Raji (cell line): ENCODE measurements around the gene RHOF.

ENCODE experiments used
- POLR2A ChIP-seq: IDR thresholded peaks from 2 replicates; pipeline ENCODE4 v1.6.1; 2011; ENCODE audit warnings: low read depth, low read length, control low read depth; ENCODE audit not compliant: insufficient read depth

The RHOF gene

DNA sequence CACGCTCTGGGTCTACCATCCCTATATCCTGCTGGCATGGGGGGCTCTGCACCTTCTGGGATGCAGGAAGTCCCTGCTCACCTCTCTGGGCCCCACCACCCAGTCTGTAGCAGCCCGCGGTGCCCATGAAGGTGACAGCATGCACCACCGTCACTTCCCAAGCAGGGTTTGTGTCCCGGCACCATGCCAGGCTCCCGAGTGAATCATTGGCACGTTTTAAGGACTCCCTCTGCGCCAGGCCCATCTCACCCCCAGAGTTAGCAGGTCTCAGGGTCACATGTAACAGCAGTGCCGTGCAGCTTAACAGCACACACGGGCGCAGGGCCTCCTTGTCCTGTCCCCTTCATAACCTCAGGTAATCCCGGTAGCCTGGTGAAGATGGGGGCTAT is 30.2 kb upstream of the RHOF start:
- TF ChIP-seq POLR2A: no peak

GRCh38 chr12:121823101-121823726 is 29.7 kb upstream of the RHOF start:
- no peak for TF ChIP-seq POLR2A

GRCh38 chr12:121822393-121823100 is 29.1 kb upstream of the RHOF start:
- no peak for TF ChIP-seq POLR2A

GRCh38 chr12:121820056-121820455 is 26.6 kb upstream of the RHOF start:
- no peak for TF ChIP-seq POLR2A

- no peak for TF ChIP-seq POLR2A
Observed at GRCh38 chr12:121819212-121819949, 25.9 kb upstream of the RHOF start.

DNA sequence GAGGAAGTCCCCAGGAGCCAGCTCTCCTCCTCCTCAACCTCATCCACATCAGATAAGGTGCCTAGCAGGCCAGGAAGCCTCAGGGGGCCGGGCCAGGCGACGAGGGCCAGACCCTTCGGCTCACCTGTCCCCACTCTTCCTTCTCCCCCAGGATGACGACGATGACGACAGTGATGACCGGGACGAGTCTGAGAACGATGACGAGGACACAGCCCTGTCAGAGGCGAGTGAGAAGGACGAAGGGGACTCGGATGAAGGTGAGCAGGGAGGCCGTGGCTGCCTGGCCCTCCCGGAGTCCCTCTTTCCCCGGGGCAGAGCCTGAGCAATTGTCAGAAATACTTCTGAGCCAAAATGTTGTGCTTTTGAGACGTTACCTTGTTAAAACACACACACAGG is 24.2 kb upstream of the RHOF start:
- no peak for TF ChIP-seq POLR2A

DNA sequence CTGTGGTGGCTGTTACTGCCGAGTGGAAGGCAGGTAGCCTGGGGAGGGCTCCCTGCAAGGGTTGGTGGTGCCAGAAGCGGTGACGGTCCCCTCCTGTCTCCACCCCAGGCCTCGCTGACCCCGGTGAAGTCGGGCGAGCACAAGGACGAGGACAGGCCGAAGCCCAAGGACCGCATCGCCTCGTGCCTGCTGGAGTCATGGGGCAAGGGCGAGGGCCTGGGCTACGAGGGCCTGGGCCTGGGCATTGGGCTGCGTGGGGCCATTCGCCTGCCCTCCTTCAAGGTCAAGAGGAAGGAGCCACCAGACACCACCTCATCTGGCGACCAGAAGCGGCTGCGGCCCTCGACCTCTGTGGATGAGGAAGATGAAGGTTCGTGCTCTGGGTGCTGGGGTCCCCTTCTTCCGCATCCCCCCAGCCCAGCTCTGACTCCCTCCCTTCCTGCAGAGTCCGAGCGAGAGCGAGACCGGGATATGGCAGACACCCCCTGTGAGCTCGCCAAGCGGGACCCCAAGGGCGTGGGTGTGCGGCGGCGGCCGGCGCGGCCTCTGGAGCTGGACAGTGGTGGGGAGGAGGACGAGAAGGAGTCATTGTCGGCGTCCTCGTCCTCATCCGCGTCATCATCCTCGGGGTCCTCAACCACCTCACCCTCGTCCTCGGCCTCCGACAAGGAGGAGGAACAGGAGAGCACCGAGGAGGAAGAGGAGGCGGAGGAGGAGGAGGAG is 23.6 kb upstream of the RHOF start:
- TF ChIP-seq POLR2A: no peak

DNA sequence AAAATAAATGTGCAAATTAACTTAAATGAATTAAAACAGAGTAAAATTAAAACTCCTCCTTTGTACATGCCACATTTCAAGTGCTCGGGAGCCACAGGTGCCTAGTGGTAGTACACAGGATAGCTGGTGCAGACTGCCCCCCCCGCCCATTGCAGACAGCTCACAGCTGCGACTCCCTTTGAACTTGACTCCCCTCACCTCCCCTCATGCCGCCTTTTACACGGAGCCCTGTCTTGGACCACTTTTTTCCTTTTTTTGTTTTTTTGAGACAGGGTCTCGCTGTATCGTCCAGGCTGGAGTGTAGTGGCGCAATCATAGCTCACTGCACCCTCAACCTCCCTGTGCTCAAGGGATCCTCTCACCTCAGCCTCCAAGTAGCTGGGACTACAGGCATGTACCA is 21.8 kb upstream of the RHOF start:
- TF ChIP-seq POLR2A: no peak

DNA sequence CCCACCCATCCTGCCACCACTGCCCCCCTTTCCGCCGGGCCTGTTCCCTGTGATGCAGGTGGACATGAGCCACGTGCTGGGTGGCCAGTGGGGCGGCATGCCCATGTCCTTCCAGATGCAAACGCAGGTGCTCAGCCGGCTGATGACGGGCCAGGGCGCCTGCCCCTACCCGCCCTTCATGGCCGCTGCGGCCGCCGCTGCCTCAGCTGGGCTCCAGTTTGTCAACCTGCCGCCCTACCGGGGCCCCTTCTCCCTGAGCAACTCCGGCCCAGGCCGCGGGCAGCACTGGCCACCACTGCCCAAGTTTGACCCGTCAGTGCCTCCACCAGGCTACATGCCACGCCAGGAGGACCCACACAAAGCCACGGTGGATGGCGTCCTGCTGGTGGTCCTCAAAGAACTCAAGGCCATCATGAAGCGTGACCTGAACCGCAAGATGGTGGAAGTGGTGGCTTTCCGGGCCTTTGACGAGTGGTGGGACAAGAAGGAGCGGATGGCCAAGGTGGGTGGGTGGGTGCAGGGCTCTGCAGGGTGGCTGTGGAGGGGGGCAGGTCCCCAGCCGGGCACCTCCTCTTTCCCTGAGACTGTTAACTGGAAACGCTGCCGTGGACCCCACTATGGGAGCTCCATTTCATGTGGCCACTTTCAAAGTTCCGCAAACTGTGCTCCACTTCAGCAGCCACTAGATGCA is 21.1 kb upstream of the RHOF start:
- TF ChIP-seq POLR2A: no peak

GRCh38 chr12:121813951-121814350 is 20.5 kb upstream of the RHOF start:
- no peak for TF ChIP-seq POLR2A

- no peak for TF ChIP-seq POLR2A
Observed at GRCh38 chr12:121812921-121813896, 19.7 kb upstream of the RHOF start.

- no peak for TF ChIP-seq POLR2A
Observed at GRCh38 chr12:121812320-121812871, 18.9 kb upstream of the RHOF start.

DNA sequence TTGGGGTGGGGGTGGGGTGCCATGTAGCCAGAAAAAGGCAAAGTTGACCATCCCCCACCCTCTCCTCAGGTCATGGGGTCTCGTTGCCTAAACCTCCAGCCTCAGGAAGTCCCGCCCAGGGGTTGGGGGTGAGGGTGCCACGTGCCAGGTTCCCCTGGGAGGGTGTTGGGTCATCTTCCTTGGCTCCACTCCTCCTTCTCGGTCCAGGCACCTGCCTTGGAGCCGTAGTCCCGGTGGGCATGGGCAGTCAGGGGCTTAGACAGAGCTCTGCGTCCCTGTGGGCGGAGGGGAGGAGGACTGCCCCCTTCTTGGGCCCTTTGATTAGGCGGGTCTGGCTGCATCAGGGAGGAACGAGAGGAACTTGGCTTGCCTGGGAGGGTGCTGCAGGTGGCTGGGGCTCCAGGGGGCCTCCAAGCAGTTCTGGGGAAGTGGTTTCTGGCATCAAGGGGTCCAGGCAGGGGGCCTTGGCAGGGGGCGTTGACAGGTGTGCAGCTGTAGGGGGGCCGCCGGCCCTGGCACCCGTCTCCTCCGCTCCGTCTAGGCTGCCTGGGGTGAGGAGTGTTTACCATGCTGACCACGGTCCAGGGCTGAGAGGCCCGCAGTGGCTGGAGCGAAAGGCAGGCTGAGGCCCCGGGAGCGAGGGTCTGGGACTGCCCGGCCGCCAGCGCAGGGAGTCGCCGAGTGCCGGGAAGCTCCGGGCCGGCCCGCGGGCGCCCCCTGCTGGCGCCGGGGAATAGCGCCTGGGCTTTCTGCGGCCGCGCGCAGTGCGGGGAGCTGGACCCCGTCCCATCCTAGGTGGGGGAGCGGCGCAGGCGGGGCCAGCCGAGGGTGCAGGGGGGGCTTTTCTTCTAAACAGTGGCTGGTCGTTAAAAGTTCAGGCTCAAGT is 18.2 kb upstream of the RHOF start:
- TF ChIP-seq POLR2A: no peak

- TF ChIP-seq POLR2A: no peak
Observed at GRCh38 chr12:121810833-121811433, 17.4 kb upstream of the RHOF start.
